Umbilical cord (tissue), 2 donors: ENCODE measurements around the gene TRIP13. TPM values are rescaled to one million over a fixed set of nuclear protein-coding genes. Genes with fewer than 3 reads are reported as not detected.
A peak's percentile ranks its signal among the peaks of the same experiment; 100 is the strongest.

ENCODE experiments used
- DNase-seq: peaks from one replicate; pipeline ENCODE4 v3.0.0-alpha.2; 2015; ENCODE audit warnings: low spot score
- total RNA-seq: library from RNA; depleted of rRNA; stranded (reverse); fragments of >200 nt; gene quantifications from one replicate; pipeline ENCODE4 v1.2.3, GENCODE V29; 2014; ENCODE audit warnings: low replicate concordance; ENCODE audit not compliant: insufficient read depth

Gene TRIP13
- total RNA-seq, 1 donor from 2014 or later: 2.9 TPM

DNA sequence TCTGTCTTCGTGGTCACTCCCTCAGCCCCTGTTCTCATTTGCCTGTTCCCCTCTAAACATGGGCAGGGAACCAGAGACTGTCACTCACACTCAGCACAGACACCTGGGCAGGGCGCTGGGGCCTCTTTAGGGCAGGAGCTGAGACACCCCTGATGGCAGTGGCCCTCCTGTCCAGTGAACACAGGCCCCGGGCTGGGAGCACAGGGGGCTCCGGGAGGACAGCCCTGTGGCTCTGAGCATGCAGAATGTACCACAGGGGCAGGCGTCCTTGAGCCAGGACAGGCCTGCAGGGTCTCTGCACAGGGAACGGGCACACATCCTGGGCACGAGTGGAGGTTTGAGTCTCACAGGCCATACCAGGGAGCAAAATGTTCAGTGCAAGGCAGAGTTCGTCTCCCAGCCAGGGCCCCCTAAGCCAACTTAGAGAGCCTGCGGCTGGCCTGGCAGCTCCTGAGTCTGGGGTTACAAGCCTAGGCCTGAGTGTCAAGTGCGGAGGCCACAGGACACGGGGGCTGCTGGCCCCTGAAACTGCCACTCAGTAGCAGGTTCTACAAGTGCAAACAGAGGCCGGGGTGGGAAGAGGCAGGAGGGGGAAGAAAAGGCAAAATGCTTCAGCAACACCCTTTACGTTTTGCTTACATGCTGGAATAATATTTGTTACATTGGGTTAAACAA is 60.0 kb downstream of the TRIP13 start:
- no peak for DNase-seq

DNA sequence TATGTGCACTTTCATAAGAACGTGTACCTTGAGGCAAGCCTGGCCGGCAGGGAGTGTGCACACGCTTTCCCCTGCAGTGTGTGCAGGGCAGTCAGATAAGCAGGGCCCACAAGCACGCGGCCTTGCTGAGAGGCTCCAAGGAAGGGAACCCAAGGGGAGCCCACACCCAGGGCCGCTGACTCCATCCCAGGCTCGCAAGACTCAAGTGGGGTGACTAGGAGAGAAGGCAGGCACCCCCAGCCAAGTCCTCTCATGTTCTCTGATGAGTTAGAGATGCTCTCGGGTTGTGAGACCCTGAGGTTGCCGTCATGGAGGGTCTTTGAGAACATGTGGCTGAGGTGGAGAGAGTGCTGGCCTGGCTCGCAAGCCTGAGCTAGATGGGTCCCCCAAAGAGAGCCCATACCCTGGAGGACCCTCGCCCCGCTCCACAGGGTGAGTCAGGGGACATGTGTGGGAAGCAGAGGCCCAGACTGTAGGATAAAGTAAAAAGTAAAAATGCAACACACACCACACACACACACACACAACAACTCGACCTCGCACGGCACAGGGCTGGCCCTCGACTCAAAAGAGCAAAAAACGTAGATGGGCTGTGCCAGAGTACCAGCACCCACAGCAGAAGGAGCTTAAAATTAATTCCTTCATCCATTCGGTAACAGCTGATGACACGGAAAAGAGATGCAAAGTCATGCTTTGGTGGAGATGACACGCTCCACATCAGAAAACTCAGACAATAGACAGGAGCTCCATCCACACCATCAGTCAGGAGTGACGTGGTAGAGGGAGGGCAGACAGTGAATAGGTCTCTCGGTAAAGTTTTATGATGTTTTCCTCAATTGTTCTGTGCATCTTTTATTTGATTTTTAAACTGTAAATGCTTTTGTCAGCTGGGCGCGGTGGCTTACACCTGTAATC is 61.1 kb downstream of the TRIP13 start:
- DNase-seq: no peak

DNA sequence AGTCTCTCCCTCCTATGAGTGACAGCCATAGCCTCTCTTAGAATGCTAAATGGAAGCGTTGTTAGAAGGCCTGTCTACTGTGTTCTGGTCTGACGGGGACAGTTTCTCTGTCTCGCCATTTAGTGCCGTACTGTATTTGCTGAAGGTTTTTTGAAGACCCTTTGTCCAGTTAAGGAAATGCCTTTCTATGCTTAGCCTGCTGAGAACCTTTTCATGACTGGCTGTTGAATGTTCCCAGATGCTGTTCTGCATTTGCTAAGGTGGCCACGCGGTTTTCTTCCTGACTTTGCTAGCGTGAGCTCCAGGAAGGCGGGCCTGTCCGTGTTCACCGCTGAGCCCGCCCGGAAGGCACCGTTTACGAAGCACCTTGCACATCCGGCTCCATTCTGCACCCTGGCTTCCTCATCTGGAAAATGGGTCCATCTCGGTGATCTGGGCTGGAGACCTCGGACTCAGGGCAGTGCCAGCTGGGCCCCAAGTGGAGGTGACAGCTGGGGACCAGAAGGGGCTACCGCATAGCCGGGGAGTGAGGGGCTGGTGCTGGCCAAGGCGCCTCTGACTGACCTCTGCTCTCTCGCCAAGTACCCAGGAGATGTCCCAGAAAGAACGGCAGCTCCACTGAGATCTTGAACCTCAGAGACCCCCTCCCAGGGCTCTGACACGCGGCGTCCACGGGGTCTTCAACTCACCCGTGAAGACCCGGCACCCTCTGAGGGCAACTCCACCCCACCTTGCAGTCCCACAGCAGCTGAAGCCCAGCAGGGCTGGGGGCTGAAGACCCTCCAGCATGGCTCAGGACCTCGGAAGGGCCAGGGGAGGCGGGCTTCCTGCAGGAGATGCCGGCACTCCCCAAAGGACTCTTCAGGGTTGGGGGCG is 63.4 kb downstream of the TRIP13 start:
- no peak for DNase-seq

DNA sequence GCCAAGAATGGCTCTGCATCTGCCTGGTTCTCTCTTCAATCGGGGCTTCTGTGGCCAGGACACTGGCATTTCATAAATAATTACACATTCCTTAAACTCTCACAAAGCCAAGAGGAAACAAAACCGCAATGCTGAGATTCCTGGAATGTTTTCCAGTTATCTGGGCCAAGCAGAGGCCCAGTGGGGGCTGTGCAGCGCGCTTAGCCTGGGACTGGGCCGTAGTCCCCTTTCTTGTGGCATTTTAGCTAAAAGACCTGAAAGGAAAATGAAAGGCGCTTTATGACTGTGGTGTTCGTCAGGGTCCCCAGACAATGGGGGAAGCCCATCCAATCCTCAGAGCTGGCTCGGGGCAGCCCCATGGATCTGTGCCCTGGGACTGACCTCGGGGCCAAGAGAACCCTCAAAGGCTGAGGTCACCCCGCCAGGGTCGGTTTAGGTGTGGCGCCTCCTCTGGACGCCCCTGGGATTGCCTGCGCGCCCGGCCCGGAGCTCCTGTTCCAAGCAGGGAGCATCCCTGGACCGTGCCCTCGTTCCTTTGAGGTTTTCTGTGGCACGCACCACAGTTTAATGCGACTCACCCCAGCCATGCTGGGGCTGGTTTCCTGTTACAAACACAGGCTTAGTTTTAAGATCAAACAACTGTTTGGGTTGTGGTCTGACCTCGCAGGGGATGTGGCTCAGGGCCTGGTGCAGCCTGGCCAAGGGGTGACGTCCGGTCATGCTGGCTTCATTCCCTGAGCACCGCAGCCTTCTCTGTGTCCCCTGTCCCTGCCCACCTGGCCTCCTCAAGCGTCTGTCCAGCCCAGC is 64.5 kb downstream of the TRIP13 start:
- peak; percentile 86 for DNase-seq

DNA sequence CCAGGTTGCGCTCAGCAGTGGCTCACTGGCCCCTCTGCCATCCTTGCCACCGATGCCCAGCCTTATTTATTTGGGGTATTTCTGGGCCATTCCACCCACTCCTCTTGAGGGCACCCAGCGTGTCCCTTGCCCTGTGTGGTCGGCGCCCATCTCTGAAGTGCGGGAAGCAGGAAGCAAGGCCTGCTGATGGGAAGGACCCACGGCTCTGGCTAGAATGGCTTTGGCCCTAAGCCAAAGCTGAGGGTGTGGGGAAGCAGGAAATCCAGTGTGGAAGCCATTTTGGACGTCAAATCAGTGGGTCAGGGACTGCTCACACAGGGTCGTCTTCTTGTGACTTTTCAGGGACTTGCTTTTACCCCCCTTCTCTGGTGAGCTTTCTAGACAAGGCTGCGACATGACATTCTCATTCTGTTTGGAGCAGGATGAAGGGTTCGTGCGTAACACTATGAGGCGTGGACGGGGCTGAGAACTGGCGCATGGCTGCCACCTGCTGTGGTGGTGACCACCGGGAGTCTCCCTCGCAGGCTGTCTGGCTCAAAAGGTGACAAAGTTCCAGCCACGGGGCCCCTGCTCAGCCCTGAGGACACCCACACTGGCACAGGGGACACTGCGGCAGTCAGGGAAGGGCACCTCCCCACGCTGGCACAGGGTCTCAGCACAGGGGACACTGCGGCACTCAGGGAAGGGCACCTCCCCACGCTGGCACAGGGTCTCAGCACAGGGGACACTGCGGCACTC is 65.2 kb downstream of the TRIP13 start:
- DNase-seq: no peak

DNA sequence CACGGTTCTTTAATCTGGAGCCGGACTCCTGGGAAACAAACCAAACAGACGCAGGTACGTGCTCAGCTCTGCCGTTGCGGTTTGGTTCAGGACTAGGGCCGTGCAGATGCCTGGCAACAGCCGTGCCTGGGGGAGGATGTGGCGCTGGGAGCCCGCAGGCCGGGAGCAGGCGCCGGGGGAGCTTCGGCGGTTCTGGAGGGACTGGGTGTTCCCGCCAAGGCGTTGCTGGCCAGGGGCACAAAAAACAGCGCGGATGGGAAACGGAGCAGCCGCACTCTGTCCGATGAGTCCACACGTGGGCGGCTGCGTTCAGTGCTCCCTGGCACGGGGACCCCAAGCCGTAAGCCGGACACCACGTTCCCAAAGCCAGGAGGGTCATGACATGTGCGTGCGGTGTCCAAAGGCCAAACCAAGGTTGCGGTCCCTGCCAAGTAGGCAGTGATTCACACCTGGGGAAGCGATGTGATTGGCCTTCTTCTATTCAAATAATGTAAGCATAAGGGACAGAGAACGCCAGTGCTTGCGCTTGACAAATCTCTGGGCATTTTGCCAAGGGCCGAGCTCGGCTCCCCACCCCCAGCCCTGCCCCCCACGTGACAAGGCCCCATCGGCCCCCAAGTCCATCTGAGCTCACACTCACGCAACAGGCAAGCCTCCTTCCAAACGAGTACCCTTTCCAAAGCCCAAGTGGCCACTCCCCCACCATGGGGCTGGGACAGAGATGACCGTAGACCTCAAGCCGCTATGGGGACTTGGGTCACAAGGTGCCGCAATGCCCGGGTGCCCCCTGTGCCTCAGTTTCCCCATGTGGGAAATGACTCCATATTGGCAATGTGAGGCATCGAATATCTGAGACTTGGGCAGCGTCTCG is 66.3 kb downstream of the TRIP13 start:
- DNase-seq: no peak

DNA sequence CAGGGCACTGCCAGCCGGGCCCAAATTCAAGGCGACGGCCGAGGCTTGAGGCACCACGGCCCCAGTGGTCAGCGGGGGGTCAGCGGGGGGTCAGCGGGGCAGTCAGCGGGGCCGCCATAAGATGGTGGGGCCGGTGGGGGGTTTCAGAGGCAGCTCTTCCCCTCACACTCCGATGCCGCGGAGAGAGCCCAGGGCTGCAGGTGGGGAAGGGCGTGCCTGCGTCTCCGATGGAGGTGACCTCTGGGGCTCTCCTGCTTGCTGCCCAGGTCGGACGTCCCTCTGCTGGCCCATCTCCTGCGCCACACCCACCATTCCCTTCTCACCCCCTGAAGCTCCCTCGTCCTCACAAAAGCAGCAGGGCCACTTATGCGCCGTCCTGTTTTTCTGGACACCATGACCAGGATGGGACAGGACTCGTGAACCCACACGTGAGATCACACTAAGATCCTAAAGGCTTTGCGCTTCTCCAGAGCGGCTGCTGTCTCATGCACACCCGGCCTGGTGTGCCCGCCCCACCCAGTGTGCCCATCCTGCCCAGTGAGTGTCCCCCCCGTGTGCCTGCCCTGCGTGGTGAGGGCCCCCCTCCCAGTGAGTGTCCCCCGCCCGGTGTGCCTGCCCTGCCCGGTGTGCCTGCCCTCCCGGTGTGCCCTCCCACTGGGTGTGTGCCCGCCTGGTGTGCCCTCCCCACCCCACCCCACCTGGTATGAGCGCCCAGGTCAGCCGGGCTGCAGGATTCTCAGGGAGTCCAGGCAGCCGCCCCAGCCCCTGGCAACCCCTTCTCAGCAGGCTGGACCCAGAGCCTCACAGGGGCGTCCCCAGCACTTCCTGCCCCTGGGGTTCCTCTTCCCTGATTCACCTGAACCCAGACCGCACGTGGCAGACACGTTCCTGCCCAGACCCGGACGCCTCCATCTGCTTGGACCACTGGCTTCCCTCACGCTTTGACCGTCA is 67.2 kb downstream of the TRIP13 start:
- DNase-seq: no peak

DNA sequence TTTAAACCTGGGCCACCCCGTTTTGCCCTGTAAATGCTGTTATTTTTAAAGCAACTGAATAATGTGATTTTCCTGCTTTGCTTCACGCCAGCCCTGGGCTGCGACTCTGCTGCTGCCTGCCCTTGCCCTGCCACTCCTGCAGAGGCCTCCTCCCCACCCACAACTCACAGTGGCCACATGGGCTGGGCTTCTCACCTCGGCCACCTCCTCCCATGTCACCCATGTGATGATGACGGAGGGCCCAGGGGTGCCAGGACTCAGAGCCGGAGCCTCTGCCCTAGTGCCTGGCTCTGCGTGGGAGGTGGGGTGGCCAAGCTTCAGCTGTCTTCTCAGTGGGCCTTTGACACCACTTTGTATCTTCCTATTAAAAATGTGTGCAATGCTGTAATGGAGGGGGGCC is 67.9 kb downstream of the TRIP13 start:
- no peak for DNase-seq

DNA sequence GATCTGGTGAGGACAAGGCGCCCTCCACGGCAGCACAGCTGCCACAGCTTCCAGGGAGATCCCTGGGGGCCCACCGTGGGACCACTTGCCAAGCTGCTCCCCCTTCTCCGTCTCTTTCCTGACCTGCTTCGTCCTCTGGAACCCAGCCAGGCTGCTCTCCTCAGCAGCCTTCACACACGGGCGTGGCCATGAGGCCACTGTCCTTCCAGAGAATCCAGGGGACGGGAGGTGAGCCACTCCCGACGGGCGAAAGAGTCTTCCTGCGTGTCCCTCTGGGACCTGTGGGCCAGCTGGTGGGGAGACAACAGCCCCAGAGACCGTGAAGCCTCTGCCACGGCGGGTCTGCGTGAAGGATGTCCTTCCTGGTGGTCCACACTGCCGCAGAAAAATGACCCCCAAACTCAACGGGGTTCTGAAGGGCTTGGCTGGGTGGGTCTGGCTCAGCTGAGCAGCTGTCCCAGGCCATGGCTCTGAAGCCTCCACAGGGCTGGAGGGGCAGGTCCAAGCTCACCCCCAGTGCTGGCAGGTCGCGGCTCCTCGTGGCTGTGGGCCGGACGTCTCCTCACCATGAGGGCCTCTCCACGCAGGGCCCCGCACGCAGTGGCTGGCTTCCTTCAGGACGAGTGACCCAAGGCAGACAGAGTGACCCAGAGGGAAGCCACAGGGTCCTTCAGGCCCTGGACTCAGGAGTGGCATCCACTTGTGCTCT is 68.5 kb downstream of the TRIP13 start:
- DNase-seq: no peak

DNA sequence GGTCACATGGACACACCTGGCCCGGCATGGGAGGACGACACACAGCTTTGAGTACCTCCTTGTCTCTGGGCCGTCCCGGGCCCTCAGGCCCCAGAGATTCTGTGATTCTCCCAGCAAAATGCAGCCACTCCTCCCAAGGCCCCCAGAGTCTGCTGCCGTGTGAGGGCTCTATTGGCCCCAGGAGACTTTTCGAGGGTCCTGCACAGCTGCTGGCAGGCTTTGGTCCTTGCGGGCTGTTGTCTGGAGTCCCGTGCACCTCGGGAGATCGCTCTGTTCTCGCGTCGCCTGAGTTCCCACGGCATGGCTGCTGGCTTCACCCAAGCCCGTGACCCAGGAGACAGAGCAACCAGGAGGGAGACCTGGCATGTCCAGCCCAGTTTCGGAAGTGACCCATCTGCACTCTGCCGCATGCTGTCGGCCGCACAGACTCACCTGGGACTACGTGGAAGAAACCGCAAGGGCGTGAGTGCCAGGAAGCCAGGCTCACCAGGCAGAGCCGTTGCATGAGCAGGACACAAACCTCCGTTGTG is 69.1 kb downstream of the TRIP13 start:
- DNase-seq: no peak

DNA sequence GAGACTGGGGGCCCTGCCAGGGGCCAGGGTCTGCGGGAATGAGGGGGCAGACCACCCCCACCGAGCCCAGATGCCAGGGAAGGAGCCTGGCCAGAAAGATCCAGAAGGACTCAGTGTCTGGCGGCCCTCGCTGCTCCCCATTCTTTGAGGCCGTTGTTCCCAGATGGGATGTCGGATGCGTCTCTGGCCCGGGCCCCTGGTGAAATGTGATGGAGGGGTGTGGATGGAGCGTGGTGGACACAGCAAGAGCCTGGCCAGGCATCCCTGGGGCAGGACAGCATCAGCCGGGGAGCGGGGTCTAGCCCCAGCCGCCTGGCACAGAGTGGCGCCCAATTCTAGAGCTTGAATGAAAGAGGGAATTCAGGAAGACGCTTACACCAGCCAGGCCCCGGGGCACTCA is 69.7 kb downstream of the TRIP13 start:
- no peak for DNase-seq

DNA sequence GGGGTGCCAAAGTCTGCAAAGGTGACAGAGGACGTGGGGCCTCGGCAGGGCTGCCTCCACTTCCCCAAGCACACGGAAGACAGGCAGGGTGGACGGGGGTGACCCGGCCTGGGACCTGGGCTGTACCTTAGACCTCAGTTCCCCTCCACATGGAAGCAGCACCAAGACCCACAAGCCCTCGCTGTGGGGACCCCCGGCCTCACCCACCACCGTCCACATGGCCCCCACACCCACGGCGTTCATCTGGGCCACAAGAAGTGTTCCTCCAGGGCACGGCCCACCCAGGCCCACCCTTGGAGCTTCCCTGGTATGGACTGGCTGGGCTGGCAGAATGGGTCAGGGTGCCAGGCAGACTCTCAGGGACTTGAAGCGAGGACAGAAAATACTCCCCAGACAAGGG is 70.1 kb downstream of the TRIP13 start:
- DNase-seq: no peak

DNA sequence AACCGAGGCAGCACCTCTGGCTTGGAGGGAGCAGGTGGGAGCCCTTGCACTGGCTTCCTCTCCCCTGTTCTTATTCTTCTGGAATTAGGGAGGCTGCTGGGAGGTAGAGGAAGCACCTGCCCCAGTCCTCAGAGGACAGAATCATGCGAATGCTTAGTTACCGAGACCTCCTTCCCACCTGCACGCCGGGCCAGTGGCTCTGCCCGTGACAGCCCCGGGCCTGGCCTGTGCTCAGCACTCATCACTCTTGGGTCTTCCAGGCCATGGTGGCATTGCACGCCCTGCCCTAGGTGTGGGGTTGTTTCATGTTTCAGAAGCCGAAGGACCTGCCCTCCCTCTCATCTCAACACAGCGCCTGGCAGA is 70.6 kb downstream of the TRIP13 start:
- DNase-seq: no peak

DNA sequence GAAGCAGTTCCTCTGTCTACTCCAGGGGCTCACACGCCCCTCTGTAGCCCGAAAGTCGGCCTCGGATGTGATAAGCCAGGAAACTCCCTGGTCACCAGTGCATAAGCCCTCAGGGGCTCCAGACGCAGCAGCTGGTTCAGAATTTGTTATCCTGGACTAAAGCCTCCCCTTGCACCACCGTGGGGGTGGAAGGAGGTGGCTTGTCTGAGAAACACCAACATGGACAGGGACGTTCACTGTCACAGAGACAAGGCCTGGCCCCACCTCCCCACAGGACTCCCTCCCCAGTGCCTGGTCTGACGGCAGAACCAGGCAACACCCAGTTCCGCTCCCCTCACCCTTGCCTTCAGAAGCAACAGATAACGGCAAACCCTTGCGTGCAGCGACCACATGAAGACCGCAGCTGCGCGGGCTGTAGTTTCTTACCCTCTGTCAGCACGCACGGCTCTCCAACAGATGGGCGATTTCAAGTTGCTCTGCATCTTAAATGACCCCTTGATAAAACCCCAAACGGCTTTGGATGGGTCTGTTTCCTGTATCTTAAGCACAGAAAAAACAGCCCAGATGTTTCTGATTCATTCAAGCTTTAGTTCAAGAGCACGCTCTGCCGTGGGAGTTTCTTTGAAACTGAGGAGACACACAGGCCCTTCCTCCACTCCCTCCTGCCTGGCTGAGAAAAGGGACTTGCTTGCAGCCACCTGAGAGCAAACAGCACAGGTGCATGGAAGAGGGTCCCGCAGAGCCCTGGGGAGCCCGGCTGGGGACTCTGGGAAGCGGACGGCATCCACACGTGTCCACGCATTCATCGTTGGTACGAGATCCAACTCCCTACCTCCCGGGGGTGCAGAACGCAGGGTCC is 71.2 kb downstream of the TRIP13 start:
- DNase-seq: peak; percentile 97

DNA sequence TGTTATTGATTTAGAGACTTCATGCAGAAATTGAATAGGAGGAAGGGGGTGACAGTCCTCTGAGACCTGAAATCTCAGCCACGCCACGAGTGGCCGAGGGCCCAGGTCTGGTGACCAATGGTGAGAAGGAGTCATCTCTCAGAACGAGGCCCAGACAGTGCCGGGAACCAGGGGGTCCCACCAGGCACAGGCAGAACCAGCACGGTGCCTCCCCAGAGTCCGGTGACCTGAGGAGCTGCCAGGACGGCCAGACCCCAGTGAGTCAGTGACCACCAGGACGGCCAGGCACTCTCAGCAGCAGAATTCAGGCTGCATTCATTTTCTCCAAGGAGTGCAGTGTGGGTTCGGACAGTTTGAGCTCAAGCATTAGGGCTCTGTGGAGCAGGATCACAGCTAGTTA is 72.1 kb downstream of the TRIP13 start:
- no peak for DNase-seq

DNA sequence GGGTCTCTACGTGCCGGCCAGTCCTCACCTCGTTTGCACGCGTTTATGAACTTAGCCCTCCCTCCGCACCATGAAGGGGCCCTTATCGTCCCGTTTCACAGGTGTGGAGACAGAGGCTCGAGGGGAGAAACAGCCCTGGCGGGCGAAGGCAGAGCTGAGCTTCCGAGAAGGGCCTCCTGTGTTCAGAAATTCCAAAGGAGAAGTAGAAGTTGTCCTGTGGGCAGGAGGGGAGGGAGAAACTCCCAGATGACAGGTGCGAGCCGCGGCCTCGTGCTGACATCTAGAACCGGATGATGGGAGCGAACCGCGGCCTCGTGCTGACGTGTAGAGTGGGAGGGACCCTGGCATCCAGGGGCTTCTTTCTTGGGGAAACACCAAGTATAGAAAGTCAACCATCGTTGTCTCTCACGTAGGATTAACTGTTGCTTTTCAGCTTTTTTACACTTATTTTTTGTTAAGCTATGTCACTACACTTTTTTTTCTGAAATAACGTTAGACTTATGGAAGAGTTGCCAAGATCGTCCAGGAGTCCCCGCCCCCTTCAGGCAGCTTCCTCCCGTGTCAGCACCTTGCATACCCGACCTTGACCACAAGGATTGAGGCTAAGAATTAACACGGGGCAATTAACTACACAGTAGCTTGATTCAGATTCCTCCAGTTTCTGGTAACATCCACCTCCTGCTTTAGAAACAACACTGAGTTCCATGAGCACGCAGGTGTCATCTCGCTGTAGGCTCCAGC is 73.1 kb downstream of the TRIP13 start:
- no peak for DNase-seq
